ENCODE results near the gene PBX2.
"Not testable (repeated sequence)": the region's sequence is repeated elsewhere in the genome, so short reads cannot be mapped to it uniquely, and the experiment has no call there.

Gene PBX2

GRCh38 chr6:32213649-32214048, 23.6 kb upstream of the PBX2 start:
- no peaks in the 10 kb centered on the region for H3K79me2 ChIP-seq (ENCODE audit: insufficient read depth, low read length)
- peaks cover 3% of the 10 kb centered on the region for H3K27me3 ChIP-seq (ENCODE audit: insufficient read depth, low read length, poor library complexity)
- H2AFZ ChIP-seq (ENCODE audit: low read depth, low read length) = no peak overlapping the region
- DNase-seq (no peak), ATAC-seq (ENCODE audit: insufficient read depth, low read depth) (no peak)
- no peaks in the 10 kb centered on the region for H3K4me1 ChIP-seq (ENCODE audit: insufficient read depth, low read length)
- H3K9ac ChIP-seq (ENCODE audit: low read depth, low read length) = no peak overlapping the region
- no peak overlapping the region for H3K4me3 ChIP-seq (ENCODE audit: low read depth in 1 of 2, low read length in 2 of 2)
- no peak overlapping the region for H3K4me2 ChIP-seq (ENCODE audit: insufficient read depth, low read length)
- H3K36me3 ChIP-seq (ENCODE audit: insufficient read depth, low read length) = no peaks in the 10 kb centered on the region
- TF ChIP-seq EZH2 (IDR thresholded peaks at IDR 0.05; ENCODE audit: borderline replicate concordance, low read depth, low read length, severe bottlenecking) (no peak), CTCF (IDR thresholded peaks at IDR 0.05; ENCODE audit: borderline replicate concordance, extremely low read depth, low read length, poor library complexity, severe bottlenecking) (no peak)
- H3K9me3 ChIP-seq (ENCODE audit: insufficient read depth, low read length, severe bottlenecking) = no peaks in the 10 kb centered on the region
- no peaks in the 10 kb centered on the region for H4K20me1 ChIP-seq (ENCODE audit: insufficient read depth, low read length)
- no peak overlapping the region for H3K27ac ChIP-seq (ENCODE audit: low read length)

GRCh38 chr6:32212076-32212760, 22.2 kb upstream of the PBX2 start:
- no peaks in the 10 kb centered on the region for H3K9me3 ChIP-seq (ENCODE audit: insufficient read depth, low read length, severe bottlenecking)
- DNase-seq (no peak), ATAC-seq (ENCODE audit: insufficient read depth, low read depth) (no peak)
- no peak overlapping the region for H3K4me3 ChIP-seq (ENCODE audit: low read depth in 1 of 2, low read length in 2 of 2)
- H3K9ac ChIP-seq (ENCODE audit: low read depth, low read length) = no peak overlapping the region
- no peak overlapping the region for H3K27ac ChIP-seq (ENCODE audit: low read length)
- H3K4me2 ChIP-seq (ENCODE audit: insufficient read depth, low read length) = no peak overlapping the region
- no peaks in the 10 kb centered on the region for H4K20me1 ChIP-seq (ENCODE audit: insufficient read depth, low read length)
- no peaks in the 10 kb centered on the region for H3K79me2 ChIP-seq (ENCODE audit: insufficient read depth, low read length)
- no peaks in the 10 kb centered on the region for H3K36me3 ChIP-seq (ENCODE audit: insufficient read depth, low read length)
- peaks cover 3% of the 10 kb centered on the region for H3K27me3 ChIP-seq (ENCODE audit: insufficient read depth, low read length, poor library complexity)
- no peak overlapping the region for H2AFZ ChIP-seq (ENCODE audit: low read depth, low read length)
- TF ChIP-seq EZH2 (IDR thresholded peaks at IDR 0.05; ENCODE audit: borderline replicate concordance, low read depth, low read length, severe bottlenecking) (no peak), CTCF (IDR thresholded peaks at IDR 0.05; ENCODE audit: borderline replicate concordance, extremely low read depth, low read length, poor library complexity, severe bottlenecking) (no peak)
- no peaks in the 10 kb centered on the region for H3K4me1 ChIP-seq (ENCODE audit: insufficient read depth, low read length)

- H3K4me1 ChIP-seq (ENCODE audit: insufficient read depth, low read length); ATAC-seq (ENCODE audit: insufficient read depth, low read depth); H3K4me2 ChIP-seq (ENCODE audit: insufficient read depth, low read length); H3K9ac ChIP-seq (ENCODE audit: low read depth, low read length); H3K27me3 ChIP-seq (ENCODE audit: insufficient read depth, low read length, poor library complexity); H2AFZ ChIP-seq (ENCODE audit: low read depth, low read length); DNase-seq; H3K79me2 ChIP-seq (ENCODE audit: insufficient read depth, low read length); H3K27ac ChIP-seq (ENCODE audit: low read length); H3K9me3 ChIP-seq (ENCODE audit: insufficient read depth, low read length, severe bottlenecking); H3K4me3 ChIP-seq (ENCODE audit: low read depth in 1 of 2, low read length in 2 of 2); H4K20me1 ChIP-seq (ENCODE audit: insufficient read depth, low read length); H3K36me3 ChIP-seq (ENCODE audit: insufficient read depth, low read length): not testable (repeated sequence)
These were observed 21.4 kb upstream of the PBX2 start for GRCh38 chr6:32211432-32211831.

GRCh38 chr6:32210191-32210601, 20.2 kb upstream of the PBX2 start:
- H3K9me3 ChIP-seq (ENCODE audit: insufficient read depth, low read length, severe bottlenecking) = no peaks in the 10 kb centered on the region
- H4K20me1 ChIP-seq (ENCODE audit: insufficient read depth, low read length) = no peaks in the 10 kb centered on the region
- no peaks in the 10 kb centered on the region for H3K36me3 ChIP-seq (ENCODE audit: insufficient read depth, low read length)
- no peak overlapping the region for H3K27ac ChIP-seq (ENCODE audit: low read length)
- no peak for ATAC-seq (ENCODE audit: insufficient read depth, low read depth)
- no peaks in the 10 kb centered on the region for H3K4me1 ChIP-seq (ENCODE audit: insufficient read depth, low read length)
- no peak overlapping the region for H3K4me3 ChIP-seq (ENCODE audit: low read depth in 1 of 2, low read length in 2 of 2)
- H3K4me2 ChIP-seq (ENCODE audit: insufficient read depth, low read length) = no peak overlapping the region
- TF ChIP-seq EZH2 (IDR thresholded peaks at IDR 0.05; ENCODE audit: borderline replicate concordance, low read depth, low read length, severe bottlenecking) (no peak), CTCF (IDR thresholded peaks at IDR 0.05; ENCODE audit: borderline replicate concordance, extremely low read depth, low read length, poor library complexity, severe bottlenecking) (no peak)
- H3K79me2 ChIP-seq (ENCODE audit: insufficient read depth, low read length) = no peaks in the 10 kb centered on the region
- peaks cover 3% of the 10 kb centered on the region for H3K27me3 ChIP-seq (ENCODE audit: insufficient read depth, low read length, poor library complexity)
- DNase-seq = no peak
- H2AFZ ChIP-seq (ENCODE audit: low read depth, low read length) = no peak overlapping the region
- H3K9ac ChIP-seq (ENCODE audit: low read depth, low read length) = no peak overlapping the region

Data from DND-41 (cell line).